OCI-LY1 (cell line): ENCODE data around the gene STRN4.

Source experiments
- H2AFZ ChIP-seq: fragments of 200-600 bp; sonication (generic), shearing (Covaris generic); 2 replicates; pipeline ENCODE4 v1.6.0; 2014; ENCODE audit warnings: antibody characterized with exemption, mild to moderate bottlenecking, low read length
- H3F3A ChIP-seq: fragments of 200-600 bp; sonication (generic), shearing (Covaris generic); 2 replicates; pipeline ENCODE4 v1.6.0; 2014; ENCODE audit warnings: mild to moderate bottlenecking, antibody characterized with exemption, low read length, moderate library complexity; ENCODE audit not compliant: insufficient read depth
- H3K27ac ChIP-seq: fragments of 200-600 bp; sonication (generic); 2 replicates; pipeline ENCODE4 v1.5.1; 2014; ENCODE audit warnings: low read length, mixed run types, mild to moderate bottlenecking, low read depth; ENCODE audit not compliant: poor library complexity, severe bottlenecking
- H3K27me3 ChIP-seq: fragments of 200-600 bp; sonication (generic); 2 replicates; pipeline ENCODE4 v1.6.0; 2014; ENCODE audit warnings: antibody characterized with exemption, mild to moderate bottlenecking, low read length, moderate library complexity; ENCODE audit not compliant: insufficient read depth
- H3K36me3 ChIP-seq: fragments of 200-600 bp; sonication (generic); 2 replicates; pipeline ENCODE4 v1.6.1; 2014; ENCODE audit warnings: mild to moderate bottlenecking, antibody characterized with exemption, low read length, moderate library complexity, mixed read lengths; ENCODE audit not compliant: insufficient read depth
- H3K4me1 ChIP-seq: fragments of 200-600 bp; sonication (generic); 2 replicates; pipeline ENCODE4 v1.5.1; 2014; ENCODE audit warnings: mild to moderate bottlenecking, low read length, moderate library complexity; ENCODE audit not compliant: insufficient read depth, severe bottlenecking
- H3K4me2 ChIP-seq: fragments of 200-600 bp; sonication (generic), shearing (Covaris generic); 2 replicates; pipeline ENCODE4 v1.6.1; 2014; ENCODE audit warnings: low read length
- H3K4me3 ChIP-seq: fragments of 200-600 bp; sonication (generic); 2 replicates; pipeline ENCODE4 v1.5.1; 2014; ENCODE audit warnings: low read length, low read depth, mild to moderate bottlenecking, mixed read lengths; ENCODE audit not compliant: poor library complexity, severe bottlenecking
- H3K79me2 ChIP-seq: fragments of 200-600 bp; shearing (Covaris generic); 2 replicates; pipeline ENCODE4 v1.6.1; 2016; ENCODE audit warnings: mixed run types, low read length, mixed read lengths; ENCODE audit not compliant: insufficient read depth
- H3K9ac ChIP-seq: fragments of 200-600 bp; sonication (generic), shearing (Covaris generic); 2 replicates; pipeline ENCODE4 v1.6.1; 2014; ENCODE audit warnings: mild to moderate bottlenecking, low read length, mixed read lengths
- H3K9me2 ChIP-seq: fragments of 200-600 bp; sonication (generic), shearing (Covaris generic); 2 replicates; pipeline ENCODE4 v1.6.1; 2014; ENCODE audit warnings: low read depth, mild to moderate bottlenecking, low read length, mixed read lengths
- H3K9me3 ChIP-seq: fragments of 200-600 bp; shearing (Covaris generic); 2 replicates; pipeline ENCODE4 v1.6.1; 2014; ENCODE audit warnings: low read length, mixed read lengths
- H4K20me1 ChIP-seq: fragments of 200-600 bp; sonication (generic), shearing (Covaris generic); 2 replicates; pipeline ENCODE4 v1.6.0; 2016; ENCODE audit warnings: mild to moderate bottlenecking, low read length; ENCODE audit not compliant: insufficient read depth
- EZH2 ChIP-seq: fragments of 200-600 bp; sonication (generic), shearing (Covaris generic); IDR thresholded peaks from 2 replicates; pipeline ENCODE4 v1.8.0; 2017; ENCODE audit warnings: borderline replicate concordance, mixed run types, mild to moderate bottlenecking, antibody characterized with exemption, low read length, moderate library complexity, mixed read lengths
- TF ChIP-seq, protein P1 (sequence below): fragments of 200-600 bp; sonication (generic), shearing (Covaris generic); IDR thresholded peaks from 2 replicates; pipeline ENCODE4 v1.5.1; 2017; ENCODE audit warnings: mild to moderate bottlenecking, antibody characterized with exemption, low read length, moderate library complexity, mixed read lengths

STRN4 gene

DNA sequence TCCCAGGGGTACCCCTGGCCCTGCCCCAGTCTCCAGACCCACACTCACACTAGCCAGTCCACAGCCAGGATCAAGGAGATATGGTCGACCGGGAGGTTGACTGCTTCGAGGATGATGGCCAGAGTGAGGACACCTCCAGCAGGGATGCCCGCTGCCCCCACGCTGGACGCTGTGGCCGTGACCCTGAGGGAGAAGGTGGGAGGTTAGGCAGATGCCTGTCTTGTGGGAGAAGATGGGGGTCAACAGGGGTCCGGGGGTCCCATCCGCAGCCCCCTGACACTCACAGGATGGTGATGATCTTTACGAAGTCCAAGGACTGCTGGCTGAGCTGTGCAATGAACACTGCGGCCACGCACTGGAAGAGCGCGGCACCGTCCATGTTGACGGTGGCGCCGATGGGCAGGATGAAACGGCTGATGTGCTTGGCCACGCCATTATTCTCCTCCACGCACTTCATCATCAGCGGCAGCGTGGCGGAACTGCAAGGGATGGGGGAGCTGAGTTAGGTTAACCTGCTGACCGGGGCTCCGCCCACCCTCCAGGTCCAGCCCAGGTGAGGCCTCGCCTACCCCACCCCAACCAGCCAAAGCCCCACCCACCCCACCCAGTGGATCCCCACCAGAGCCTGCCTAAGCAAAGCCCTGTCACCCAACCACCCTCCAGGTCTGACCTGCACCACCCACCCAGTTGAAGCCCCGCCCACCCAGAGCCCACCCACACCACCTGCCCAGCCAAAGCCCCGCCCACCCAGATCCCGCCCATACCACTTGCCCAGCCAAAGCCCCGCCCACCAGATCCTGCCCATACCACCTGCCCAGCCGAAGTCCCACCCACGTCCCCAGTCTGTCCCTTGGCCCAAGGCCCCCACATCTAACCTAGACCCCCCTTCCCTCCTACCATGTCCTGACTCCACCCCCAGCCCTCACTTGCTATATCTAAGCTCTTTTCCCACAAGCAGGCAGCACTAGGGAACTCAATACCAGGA, 31.0 kb upstream of the STRN4 start:
- Histone ChIP-seq H3K9ac (no peak overlapping the region), H3F3A (no peaks in the 10 kb centered on the region)

GRCh38 chr19:46775642-46776258, 29.5 kb upstream of the STRN4 start:
- H3K4me3 ChIP-seq: no peak overlapping the region
- H3K9me3 ChIP-seq: no peaks in the 10 kb centered on the region
- H3K9ac ChIP-seq: no peak overlapping the region
- no peaks in the 10 kb centered on the region for H4K20me1 ChIP-seq
- no peak overlapping the region for H3K27ac ChIP-seq
- TF ChIP-seq, protein P1, sequence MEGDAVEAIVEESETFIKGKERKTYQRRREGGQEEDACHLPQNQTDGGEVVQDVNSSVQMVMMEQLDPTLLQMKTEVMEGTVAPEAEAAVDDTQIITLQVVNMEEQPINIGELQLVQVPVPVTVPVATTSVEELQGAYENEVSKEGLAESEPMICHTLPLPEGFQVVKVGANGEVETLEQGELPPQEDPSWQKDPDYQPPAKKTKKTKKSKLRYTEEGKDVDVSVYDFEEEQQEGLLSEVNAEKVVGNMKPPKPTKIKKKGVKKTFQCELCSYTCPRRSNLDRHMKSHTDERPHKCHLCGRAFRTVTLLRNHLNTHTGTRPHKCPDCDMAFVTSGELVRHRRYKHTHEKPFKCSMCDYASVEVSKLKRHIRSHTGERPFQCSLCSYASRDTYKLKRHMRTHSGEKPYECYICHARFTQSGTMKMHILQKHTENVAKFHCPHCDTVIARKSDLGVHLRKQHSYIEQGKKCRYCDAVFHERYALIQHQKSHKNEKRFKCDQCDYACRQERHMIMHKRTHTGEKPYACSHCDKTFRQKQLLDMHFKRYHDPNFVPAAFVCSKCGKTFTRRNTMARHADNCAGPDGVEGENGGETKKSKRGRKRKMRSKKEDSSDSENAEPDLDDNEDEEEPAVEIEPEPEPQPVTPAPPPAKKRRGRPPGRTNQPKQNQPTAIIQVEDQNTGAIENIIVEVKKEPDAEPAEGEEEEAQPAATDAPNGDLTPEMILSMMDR: no peak
- no peak for TF ChIP-seq EZH2
- H3K27me3 ChIP-seq: no peaks in the 10 kb centered on the region
- no peak overlapping the region for H2AFZ ChIP-seq
- no peaks in the 10 kb centered on the region for H3K9me2 ChIP-seq
- no peaks in the 10 kb centered on the region for H3K4me1 ChIP-seq
- H3K4me2 ChIP-seq: no peak overlapping the region
- H3K36me3 ChIP-seq: peaks cover 65% of the 10 kb centered on the region
- H3K79me2 ChIP-seq: no peaks in the 10 kb centered on the region
- H3F3A ChIP-seq: no peaks in the 10 kb centered on the region

More for the DNA sequence above, 31.0 kb upstream of the STRN4 start:
- no peaks in the 10 kb centered on the region for H3K27me3 ChIP-seq
- no peaks in the 10 kb centered on the region for H3K4me1 ChIP-seq
- H3K79me2 ChIP-seq: no peaks in the 10 kb centered on the region
- H3K4me2 ChIP-seq: no peak overlapping the region
- H4K20me1 ChIP-seq: no peaks in the 10 kb centered on the region
- no peaks in the 10 kb centered on the region for H3K9me3 ChIP-seq
- H3K27ac ChIP-seq: no peak overlapping the region
- no peak overlapping the region for H2AFZ ChIP-seq
- H3K36me3 ChIP-seq: peaks cover 78% of the 10 kb centered on the region
- H3K4me3 ChIP-seq: no peak overlapping the region
- TF ChIP-seq, protein P1: no peak
- TF ChIP-seq EZH2: no peak
- H3K9me2 ChIP-seq: no peaks in the 10 kb centered on the region

GRCh38 chr19:46773018-46773399, 26.8 kb upstream of the STRN4 start:
- H3K36me3 ChIP-seq: peaks cover 42% of the 10 kb centered on the region
- H3K4me3 ChIP-seq: no peak overlapping the region
- H3K9me2 ChIP-seq: no peaks in the 10 kb centered on the region
- no peaks in the 10 kb centered on the region for H3K79me2 ChIP-seq
- H3K9ac ChIP-seq: no peak overlapping the region
- no peak overlapping the region for H3K4me2 ChIP-seq
- no peak for TF ChIP-seq EZH2
- TF ChIP-seq, protein P1: no peak
- no peaks in the 10 kb centered on the region for H3F3A ChIP-seq
- no peaks in the 10 kb centered on the region for H3K27me3 ChIP-seq
- H3K27ac ChIP-seq: no peak overlapping the region
- H2AFZ ChIP-seq: no peak overlapping the region
- no peaks in the 10 kb centered on the region for H3K9me3 ChIP-seq
- H3K4me1 ChIP-seq: no peaks in the 10 kb centered on the region
- H4K20me1 ChIP-seq: no peaks in the 10 kb centered on the region
